ENCODE results near the gene COLQ. TPM values are rescaled to one million over a fixed set of nuclear protein-coding genes. Genes with fewer than 3 reads are reported as not detected.

Gene COLQ
- total RNA-seq, 1 donor from 2014 or later = 2.1 TPM

- Mint-ChIP-seq H3K27ac (ENCODE audit: unreplicated experiment) (no peak overlapping the region), H3K27me3 (ENCODE audit: unreplicated experiment) (no peaks in the 10 kb centered on the region), H3K36me3 (ENCODE audit: low read depth, unreplicated experiment) (peaks cover 25% of the 10 kb centered on the region), H3K9me3 (ENCODE audit: unreplicated experiment) (no peaks in the 10 kb centered on the region), H3K4me3 (ENCODE audit: unreplicated experiment) (no peak overlapping the region), H3K4me1 (ENCODE audit: unreplicated experiment) (peaks cover 7% of the 10 kb centered on the region)
- TF ChIP-seq, protein P1, sequence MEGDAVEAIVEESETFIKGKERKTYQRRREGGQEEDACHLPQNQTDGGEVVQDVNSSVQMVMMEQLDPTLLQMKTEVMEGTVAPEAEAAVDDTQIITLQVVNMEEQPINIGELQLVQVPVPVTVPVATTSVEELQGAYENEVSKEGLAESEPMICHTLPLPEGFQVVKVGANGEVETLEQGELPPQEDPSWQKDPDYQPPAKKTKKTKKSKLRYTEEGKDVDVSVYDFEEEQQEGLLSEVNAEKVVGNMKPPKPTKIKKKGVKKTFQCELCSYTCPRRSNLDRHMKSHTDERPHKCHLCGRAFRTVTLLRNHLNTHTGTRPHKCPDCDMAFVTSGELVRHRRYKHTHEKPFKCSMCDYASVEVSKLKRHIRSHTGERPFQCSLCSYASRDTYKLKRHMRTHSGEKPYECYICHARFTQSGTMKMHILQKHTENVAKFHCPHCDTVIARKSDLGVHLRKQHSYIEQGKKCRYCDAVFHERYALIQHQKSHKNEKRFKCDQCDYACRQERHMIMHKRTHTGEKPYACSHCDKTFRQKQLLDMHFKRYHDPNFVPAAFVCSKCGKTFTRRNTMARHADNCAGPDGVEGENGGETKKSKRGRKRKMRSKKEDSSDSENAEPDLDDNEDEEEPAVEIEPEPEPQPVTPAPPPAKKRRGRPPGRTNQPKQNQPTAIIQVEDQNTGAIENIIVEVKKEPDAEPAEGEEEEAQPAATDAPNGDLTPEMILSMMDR (IDR thresholded peaks at IDR 0.05; ENCODE audit: unreplicated experiment) = no peak
- no peak for DNase-seq (ENCODE audit: low spot score)
These were observed 88.0 kb downstream of the COLQ start for GRCh38 chr3:15433531-15433930.

GRCh38 chr3:15431256-15431837, 90.2 kb downstream of the COLQ start:
- H3K4me1 Mint-ChIP-seq (ENCODE audit: unreplicated experiment) = peaks cover 21% of the 10 kb centered on the region
- no peak overlapping the region for H3K27ac Mint-ChIP-seq (ENCODE audit: unreplicated experiment)
- TF ChIP-seq, protein P1 (IDR thresholded peaks at IDR 0.05; ENCODE audit: unreplicated experiment) = no peak
- no peaks in the 10 kb centered on the region for H3K9me3 Mint-ChIP-seq (ENCODE audit: unreplicated experiment)
- H3K36me3 Mint-ChIP-seq (ENCODE audit: low read depth, unreplicated experiment) = peaks cover 28% of the 10 kb centered on the region
- DNase-seq (ENCODE audit: low spot score) = no peak
- peaks cover 5% of the 10 kb centered on the region for H3K27me3 Mint-ChIP-seq (ENCODE audit: unreplicated experiment)
- no peak overlapping the region for H3K4me3 Mint-ChIP-seq (ENCODE audit: unreplicated experiment)

GRCh38 chr3:15430624-15431023, 90.9 kb downstream of the COLQ start:
- H3K27ac Mint-ChIP-seq (ENCODE audit: unreplicated experiment) = no peak overlapping the region
- no peak for DNase-seq (ENCODE audit: low spot score)
- H3K4me1 Mint-ChIP-seq (ENCODE audit: unreplicated experiment) = peaks cover 23% of the 10 kb centered on the region
- H3K36me3 Mint-ChIP-seq (ENCODE audit: low read depth, unreplicated experiment) = peaks cover 24% of the 10 kb centered on the region
- TF ChIP-seq, protein P1 (IDR thresholded peaks at IDR 0.05; ENCODE audit: unreplicated experiment) = no peak
- H3K4me3 Mint-ChIP-seq (ENCODE audit: unreplicated experiment) = no peak overlapping the region
- peaks cover 5% of the 10 kb centered on the region for H3K27me3 Mint-ChIP-seq (ENCODE audit: unreplicated experiment)
- no peaks in the 10 kb centered on the region for H3K9me3 Mint-ChIP-seq (ENCODE audit: unreplicated experiment)

DNA sequence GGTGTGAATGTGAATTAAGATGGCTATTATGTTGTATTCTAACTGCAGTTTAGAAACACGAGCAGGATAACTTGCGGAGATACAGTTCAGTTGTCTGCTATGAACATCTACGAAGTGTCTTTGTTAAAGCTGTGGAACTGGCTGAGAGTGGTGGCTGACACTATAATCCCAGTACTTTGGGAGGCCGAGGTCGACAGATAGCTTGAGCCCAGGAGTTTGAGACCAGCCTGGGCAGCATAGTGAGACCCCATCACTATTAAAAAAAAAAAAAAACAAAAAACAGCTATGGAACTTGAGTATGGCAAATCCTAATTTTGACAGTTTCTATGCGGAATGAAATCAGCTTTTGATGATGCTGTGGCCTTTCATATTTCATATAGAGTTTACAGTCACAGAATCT, 92.4 kb downstream of the COLQ start:
- H3K9me3 Mint-ChIP-seq (ENCODE audit: unreplicated experiment) = no peaks in the 10 kb centered on the region
- H3K36me3 Mint-ChIP-seq (ENCODE audit: low read depth, unreplicated experiment) = peaks cover 19% of the 10 kb centered on the region
- H3K27ac Mint-ChIP-seq (ENCODE audit: unreplicated experiment) = peak overlapping the region; percentile 75
- H3K4me3 Mint-ChIP-seq (ENCODE audit: unreplicated experiment) = peak overlapping the region; percentile 100
- TF ChIP-seq, protein P1 (IDR thresholded peaks at IDR 0.05; ENCODE audit: unreplicated experiment) = no peak
- DNase-seq (ENCODE audit: low spot score) = no peak
- H3K4me1 Mint-ChIP-seq (ENCODE audit: unreplicated experiment) = peaks cover 23% of the 10 kb centered on the region
- peaks cover 5% of the 10 kb centered on the region for H3K27me3 Mint-ChIP-seq (ENCODE audit: unreplicated experiment)

GRCh38 chr3:15428539-15428938, 93.0 kb downstream of the COLQ start:
- DNase-seq (ENCODE audit: low spot score) = no peak
- TF ChIP-seq, protein P1 (IDR thresholded peaks at IDR 0.05; ENCODE audit: unreplicated experiment) = no peak
- peaks cover 5% of the 10 kb centered on the region for H3K27me3 Mint-ChIP-seq (ENCODE audit: unreplicated experiment)
- no peaks in the 10 kb centered on the region for H3K9me3 Mint-ChIP-seq (ENCODE audit: unreplicated experiment)
- H3K4me3 Mint-ChIP-seq (ENCODE audit: unreplicated experiment) = peak overlapping the region; percentile 100
- peaks cover 23% of the 10 kb centered on the region for H3K4me1 Mint-ChIP-seq (ENCODE audit: unreplicated experiment)
- peak overlapping the region; percentile 75 for H3K27ac Mint-ChIP-seq (ENCODE audit: unreplicated experiment)
- H3K36me3 Mint-ChIP-seq (ENCODE audit: low read depth, unreplicated experiment) = peaks cover 15% of the 10 kb centered on the region

Data from endothelial cell (in vitro differentiated cells).